ENCODE results near the gene FDX2. TPM values are rescaled to one million over a fixed set of nuclear protein-coding genes. Genes with fewer than 3 reads are reported as not detected.

FDX2 gene
- total and polyA plus RNA-seq, 2 donors (not counting 3 experiments of a cell fraction or from before 2014, with no cell fraction given), result 20.5 to 59.8 TPM

DNA sequence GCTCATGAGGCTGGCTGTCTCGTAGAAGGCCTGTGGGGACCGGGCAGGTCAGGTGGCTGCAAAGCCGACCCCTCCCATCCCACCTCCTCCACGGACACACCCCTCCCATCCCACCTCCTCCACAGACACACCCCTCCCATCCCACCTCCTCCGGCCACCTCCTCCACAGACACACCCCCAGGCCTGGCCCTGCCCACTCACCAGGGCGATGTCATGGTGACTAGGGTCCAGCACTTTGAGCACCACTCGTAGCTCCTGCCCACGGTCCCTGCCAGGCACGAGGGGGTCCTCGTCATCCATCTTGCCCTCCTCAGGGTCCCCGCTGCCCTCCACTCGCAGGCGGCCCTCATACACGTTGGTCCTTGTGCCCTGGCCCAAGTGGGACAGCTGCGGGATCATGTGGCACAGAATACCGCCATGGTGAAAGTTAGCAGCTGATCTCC is 45.8 kb upstream of the FDX2 start:
- TF ChIP-seq POLR2A (IDR thresholded peaks at IDR 0.05; ENCODE audit: low read depth, low read length) (no peak), MYC (IDR thresholded peaks at IDR 0.05; ENCODE audit: low read depth, low read length) (no peak), FOS (IDR thresholded peaks at IDR 0.05; ENCODE audit: borderline replicate concordance, insufficient read depth, low read length) (no peak), POLR2AphosphoS5 (IDR thresholded peaks at IDR 0.05; ENCODE audit: insufficient read depth, low read depth, low read length) (no peak), GATA2 (IDR thresholded peaks at IDR 0.05; ENCODE audit: insufficient read depth, insufficient read length, low read depth, low read length) (no peak), EZH2 (IDR thresholded peaks at IDR 0.05; ENCODE audit: borderline replicate concordance, low read depth, low read length, severe bottlenecking) (no peak), JUN (IDR thresholded peaks at IDR 0.05; ENCODE audit: borderline replicate concordance, insufficient read depth, insufficient read length, low read depth) (no peak)
- TF ChIP-seq, protein P1, sequence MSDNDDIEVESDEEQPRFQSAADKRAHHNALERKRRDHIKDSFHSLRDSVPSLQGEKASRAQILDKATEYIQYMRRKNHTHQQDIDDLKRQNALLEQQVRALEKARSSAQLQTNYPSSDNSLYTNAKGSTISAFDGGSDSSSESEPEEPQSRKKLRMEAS (IDR thresholded peaks at IDR 0.05; ENCODE audit: insufficient read depth, insufficient read length), result no peak
- TF ChIP-seq, protein P2, sequence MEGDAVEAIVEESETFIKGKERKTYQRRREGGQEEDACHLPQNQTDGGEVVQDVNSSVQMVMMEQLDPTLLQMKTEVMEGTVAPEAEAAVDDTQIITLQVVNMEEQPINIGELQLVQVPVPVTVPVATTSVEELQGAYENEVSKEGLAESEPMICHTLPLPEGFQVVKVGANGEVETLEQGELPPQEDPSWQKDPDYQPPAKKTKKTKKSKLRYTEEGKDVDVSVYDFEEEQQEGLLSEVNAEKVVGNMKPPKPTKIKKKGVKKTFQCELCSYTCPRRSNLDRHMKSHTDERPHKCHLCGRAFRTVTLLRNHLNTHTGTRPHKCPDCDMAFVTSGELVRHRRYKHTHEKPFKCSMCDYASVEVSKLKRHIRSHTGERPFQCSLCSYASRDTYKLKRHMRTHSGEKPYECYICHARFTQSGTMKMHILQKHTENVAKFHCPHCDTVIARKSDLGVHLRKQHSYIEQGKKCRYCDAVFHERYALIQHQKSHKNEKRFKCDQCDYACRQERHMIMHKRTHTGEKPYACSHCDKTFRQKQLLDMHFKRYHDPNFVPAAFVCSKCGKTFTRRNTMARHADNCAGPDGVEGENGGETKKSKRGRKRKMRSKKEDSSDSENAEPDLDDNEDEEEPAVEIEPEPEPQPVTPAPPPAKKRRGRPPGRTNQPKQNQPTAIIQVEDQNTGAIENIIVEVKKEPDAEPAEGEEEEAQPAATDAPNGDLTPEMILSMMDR (IDR thresholded peaks at IDR 0.05; ENCODE audit: extremely low read depth in 1 of 2, insufficient read depth in 1 of 2, low read depth in 1 of 2, low read length in 2 of 2), result no peak
- Histone ChIP-seq H3K27me3 (ENCODE audit: control insufficient read depth in 2 of 2, insufficient read depth in 2 of 2, low read length in 2 of 2) (no peaks in the 10 kb centered on the region), H4K20me1 (replicated peaks; ENCODE audit: control insufficient read depth, extremely low read depth, insufficient read depth, low read length) (no peaks in the 10 kb centered on the region), H3K4me2 (ENCODE audit: insufficient read depth, low read length) (no peak overlapping the region), H3K4me1 (ENCODE audit: control insufficient read depth, extremely low read depth, insufficient read depth, low read length) (no peaks in the 10 kb centered on the region), H3K4me3 (replicated peaks in 1 of 3; ENCODE audit: insufficient read depth in 1 of 3, low read depth in 1 of 3, low read length in 3 of 3) (no peak overlapping the region), H3K9me3 (replicated peaks; ENCODE audit: control insufficient read depth, insufficient read depth, low read length) (no peaks in the 10 kb centered on the region), H2AFZ (ENCODE audit: low read depth, low read length) (no peak overlapping the region), H3K9ac (replicated peaks; ENCODE audit: extremely low read depth, insufficient read depth, low read length) (no peak overlapping the region), H3K27ac (ENCODE audit: insufficient read depth, low read depth, low read length) (no peak overlapping the region), H3K9me1 (replicated peaks; ENCODE audit: control insufficient read depth, extremely low read depth, insufficient read depth, low read length) (no peaks in the 10 kb centered on the region), H3K36me3 (ENCODE audit: control insufficient read depth in 2 of 2, extremely low read depth in 1 of 2, insufficient read depth in 2 of 2, low read length in 2 of 2) (peaks cover 8 to 52% of the 10 kb centered on the region in 2 experiments), H3K79me2 (ENCODE audit: control insufficient read depth, insufficient read depth, low read length) (no peaks in the 10 kb centered on the region)
- POLR2A ChIA-PET, result no interaction called here
- FAIRE-seq, result no peak
- BruUV-seq (replicated peaks), result no TSS peak
- DNase-seq (ENCODE audit: low read depth, low spot score), result no peak
- CTCF ChIA-PET, result interaction anchor here (2.6 kb wide), 1 partner anchor 92 kb away, joined by 6 read pairs; no protein-coding TSS in a partner anchor
- intact Hi-C loops (cut with micrococcal nuclease), result no loop called here
- dilution Hi-C loops (cut with MboI; ENCODE audit: extremely low pct_ligation_motif_present, low sequenced_read_pairs), result no loop called here
